ENCODE results near the gene UQCC5.
"Not testable (repeated sequence)": the region's sequence is repeated elsewhere in the genome, so short reads cannot be mapped to it uniquely, and the experiment has no call there.

UQCC5 gene

DNA sequence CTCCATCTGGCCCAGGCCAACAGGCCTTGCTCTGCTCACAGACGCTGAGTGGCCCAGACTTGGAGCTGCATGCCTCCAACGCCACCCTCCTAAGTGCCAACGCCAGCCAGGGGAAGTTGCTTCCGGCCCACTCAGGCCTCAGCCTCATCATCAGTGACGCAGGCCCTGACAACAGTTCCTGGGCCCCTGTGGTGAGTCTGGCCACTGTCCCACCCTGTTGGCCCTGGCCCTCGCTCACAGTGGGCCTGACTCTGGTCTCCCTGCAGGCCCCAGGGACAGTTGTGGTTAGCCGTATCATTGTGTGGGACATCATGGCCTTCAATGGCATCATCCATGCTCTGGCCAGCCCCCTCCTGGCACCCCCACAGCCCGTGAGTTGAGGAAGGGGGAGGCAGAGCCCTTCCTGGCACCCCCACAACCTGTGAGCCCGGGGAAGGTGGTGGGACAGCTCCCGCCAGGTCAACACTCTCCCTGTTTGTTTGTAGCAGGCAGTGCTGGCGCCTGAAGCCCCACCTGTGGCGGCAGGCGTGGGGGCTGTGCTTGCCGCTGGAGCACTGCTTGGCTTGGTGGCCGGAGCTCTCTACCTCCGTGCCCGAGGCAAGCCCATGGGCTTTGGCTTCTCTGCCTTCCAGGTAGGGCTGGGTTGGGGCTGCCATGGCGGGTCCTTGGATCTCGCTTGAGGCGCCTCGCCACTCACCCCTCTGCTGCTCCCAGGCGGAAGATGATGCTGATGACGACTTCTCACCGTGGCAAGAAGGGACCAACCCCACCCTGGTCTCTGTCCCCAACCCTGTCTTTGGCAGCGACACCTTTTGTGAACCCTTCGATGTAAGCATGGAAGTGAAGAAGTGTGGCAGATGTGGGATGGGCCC is 12.8 kb upstream of the UQCC5 start:
- DNase-seq: no peak

DNA sequence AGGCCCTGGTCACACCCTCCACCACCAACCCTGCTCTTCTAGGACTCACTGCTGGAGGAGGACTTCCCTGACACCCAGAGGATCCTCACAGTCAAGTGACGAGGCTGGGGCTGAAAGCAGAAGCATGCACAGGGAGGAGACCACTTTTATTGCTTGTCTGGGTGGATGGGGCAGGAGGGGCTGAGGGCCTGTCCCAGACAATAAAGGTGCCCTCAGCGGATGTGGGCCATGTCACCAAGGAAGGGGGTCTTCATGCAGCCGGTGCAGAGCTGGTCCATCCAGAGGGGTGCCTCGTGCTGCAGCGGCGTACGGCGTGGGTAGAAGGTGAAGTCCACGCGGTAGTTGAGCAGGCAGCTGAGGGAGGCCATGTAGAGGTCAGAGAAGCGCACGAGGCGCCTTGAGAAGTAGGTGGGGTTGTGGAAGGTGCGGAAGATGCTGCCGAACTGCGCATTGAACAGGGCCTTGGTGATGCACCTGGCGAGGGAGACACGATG is 12.1 kb upstream of the UQCC5 start:
- DNase-seq: no peak

DNA sequence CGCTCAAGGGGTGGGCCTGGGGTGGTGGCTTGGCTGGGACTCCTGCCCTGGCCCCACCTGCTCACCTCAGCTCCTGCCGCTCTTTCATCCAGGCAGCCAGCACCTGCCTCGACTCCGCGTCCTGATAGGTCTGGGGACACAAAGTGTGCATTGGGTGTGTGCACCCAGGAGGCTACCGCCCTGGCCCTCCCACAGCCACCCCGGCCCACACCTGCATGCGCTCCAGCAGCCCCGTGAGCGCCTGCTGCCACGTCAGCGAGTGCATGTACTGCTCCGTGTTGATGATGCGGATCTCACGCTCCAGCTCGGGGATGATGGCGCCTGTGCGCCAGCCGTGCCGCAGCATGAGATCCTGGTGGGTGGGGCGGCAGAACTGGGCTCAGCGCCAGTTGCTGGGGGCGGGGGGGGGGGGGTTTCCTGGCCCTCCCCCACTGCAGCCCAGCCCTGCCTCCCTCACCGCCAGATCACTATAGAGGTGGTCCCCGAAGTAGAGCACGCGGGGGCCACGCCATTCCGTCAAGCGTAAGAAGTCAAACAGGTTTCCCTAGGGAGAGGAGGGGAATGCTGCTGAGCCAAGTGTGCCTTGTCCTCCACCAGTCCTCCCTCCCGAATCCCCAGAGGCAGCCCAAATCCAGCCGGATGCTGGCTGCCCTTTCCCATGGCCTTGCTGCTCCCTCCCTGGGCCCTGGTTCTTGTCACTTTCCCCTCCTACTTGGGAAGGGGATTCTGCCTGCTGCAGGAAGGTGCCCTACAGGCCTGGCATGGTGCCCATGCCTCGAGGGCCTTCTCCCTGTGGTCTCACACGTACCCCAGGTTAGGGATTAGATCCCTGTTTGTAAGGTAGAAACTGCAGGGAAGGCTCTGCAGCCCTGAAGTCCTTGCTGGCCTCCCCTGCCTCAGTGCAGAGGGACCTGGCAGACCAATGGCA is 11.4 kb upstream of the UQCC5 start:
- no peak for DNase-seq

DNA sequence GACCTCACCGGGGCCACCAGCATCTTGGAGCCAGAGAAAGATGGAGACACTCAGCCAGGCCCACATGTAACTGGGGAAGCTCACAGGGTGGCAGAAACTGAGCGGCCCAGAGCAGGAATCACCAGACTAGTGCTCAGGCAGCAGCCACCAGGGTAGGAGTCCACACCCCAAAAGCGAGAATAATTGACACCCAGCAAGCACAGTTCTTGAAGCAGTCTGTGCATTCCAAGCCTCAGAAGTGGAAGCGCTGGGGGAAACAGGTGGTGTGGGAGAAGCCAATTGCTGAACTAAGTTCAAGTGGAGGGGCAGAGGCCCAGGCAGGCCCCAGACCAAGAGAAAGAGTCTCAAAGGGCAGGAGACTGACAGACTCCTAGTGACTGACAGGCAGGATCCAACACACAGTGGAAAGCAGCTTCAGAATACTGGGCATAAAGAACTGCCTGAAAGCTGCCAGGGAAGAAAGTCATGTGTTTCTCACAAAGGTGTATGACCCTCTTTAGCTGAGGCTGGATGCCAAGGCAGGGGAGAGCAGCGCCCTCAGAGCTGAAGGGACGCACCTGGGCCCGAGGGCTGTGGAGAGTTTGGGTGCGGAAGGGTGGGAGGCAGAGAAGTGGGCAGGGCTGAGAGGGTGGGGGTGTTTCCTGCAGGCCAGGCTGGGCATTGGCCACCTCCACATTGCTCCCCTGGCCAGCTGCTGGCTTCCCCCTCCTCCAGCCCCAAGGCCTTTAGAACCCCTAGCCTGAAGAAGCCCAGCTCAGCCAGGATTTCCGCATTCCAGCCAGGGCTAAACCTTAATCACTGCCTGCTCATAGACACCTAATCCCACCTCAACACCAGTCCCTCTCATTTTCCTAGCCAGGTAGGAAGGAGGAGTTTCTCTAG is 10.5 kb upstream of the UQCC5 start:
- no peak for DNase-seq

DNA sequence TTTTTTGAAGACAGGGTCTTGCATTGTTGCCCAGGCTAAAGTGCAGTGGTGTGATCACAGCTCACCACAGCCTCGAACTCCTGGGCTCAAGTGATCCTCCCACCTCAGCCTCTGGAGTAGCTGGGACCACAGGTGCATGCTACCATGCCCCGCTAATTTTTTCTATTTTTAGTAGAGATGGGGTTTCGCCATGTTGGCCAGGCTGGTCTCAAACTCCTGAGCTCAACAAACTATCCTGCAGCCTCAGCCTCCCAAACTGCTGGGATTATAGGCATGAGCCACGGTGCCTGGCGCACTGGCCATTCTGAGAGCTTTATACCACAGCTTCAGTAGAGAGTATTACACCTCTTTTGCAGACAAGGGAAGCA is 9.8 kb upstream of the UQCC5 start:
- not testable (repeated sequence) for DNase-seq

DNA sequence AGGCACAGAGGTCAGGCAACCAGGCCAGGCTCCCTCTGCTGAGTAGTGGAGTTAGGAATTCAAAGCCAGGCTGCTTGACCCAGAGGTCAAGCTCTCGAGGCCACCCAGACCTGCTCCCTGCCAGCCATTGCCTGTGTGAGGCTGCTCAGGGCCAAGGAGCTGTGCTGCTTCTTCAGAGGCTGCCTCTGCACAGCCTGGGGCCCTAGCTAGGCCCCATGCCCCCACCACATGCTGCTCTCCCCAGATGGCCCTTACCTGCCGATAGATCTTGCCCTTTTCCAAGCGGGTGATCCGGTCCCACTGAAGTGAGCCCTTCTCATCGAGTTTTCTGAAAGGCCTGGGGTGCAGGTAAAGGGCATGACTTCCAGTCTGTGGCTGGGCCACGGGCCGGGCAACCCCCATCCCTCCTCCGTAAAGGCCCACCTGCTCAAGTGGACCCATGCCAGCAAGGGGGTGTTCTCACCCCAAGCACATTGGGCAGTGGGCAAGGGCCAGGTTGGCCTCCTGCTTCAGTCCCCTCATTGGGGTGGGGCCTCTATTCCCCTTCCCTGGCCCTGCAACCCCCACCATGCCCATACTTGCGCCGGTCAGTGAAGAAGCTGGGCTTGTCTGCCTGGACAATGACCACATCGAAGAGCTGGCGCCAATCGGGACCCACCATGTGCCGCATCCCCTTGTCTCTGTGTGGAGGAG is 9.2 kb upstream of the UQCC5 start:
- no peak for DNase-seq

DNA sequence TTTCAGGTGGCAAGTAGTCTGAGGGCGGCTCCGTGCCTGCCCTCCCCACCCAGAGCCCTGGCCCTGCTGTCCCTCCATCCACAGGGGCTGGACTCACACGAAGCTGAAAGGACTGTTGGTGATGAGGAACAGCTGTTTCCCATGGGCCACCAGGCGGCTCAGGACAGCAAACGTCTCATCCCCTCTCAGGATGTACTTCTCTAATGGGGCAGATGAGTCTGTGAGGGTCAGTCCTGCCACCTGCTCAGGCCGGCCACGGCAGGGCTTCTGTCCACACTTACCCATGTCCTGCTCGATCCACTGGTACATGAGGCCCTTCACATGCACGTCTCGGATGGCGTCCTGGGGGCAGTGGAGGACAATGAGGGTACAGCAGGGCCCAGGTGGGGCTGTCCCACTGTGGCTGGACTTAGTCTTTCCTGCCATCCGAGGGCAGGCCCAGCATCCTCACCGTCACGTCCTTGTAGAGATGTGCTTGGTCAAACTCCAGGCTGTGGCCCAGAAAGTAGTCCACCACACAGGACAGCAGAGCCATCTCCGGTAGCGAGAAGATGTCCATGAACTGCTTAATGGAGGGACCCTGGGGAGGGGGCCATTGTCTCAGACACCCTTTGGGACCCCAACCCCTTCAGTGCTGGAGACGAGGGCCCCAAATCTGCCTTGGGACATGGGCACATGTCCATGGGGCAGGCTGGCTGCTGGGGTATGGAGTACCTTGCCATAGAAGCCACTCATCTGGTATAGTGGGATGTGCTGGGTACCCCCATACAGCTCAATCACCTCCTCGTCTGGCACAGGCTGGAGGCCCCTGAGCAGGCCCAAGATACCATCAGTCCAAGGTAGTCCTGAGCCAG is 8.4 kb upstream of the UQCC5 start:
- DNase-seq: no peak

DNA sequence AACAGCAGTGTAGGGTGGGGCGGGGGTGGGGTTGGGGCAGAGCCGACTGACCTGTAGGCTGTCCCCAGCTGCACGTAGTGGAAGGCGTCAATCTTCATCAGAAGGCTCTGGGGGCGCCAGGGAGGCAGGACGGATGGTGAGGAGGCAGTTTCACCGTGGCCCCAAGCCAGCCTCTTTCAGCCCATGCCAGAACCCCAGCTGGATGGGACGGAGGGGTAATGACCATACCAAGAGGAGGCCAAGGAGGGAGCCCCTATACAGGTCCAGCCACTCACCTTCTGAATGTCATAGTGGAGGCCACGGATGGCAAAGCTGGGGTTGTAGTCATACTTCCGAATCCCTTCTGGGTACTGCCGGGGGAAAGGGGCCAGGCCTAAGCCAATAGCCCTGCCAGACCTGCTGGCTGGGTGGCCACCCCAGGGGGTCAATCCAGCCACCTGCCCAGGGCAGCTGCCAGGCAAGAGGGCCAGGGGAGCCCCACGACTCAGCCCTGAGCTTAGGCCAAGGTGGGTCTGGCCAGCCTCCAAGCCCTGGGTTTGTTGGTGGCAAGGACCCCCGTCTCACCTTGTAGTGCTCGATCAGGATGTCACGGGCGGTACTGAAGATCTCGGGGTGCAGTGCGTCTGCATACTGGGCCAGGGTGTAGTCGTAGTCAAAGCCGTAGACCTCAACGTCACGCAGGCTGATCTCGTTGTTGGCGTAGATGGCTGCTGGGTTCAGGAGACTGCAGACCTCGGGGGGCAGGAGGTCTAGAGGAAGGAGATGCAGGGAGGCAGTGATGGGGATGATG is 7.6 kb upstream of the UQCC5 start:
- DNase-seq: no peak

DNA sequence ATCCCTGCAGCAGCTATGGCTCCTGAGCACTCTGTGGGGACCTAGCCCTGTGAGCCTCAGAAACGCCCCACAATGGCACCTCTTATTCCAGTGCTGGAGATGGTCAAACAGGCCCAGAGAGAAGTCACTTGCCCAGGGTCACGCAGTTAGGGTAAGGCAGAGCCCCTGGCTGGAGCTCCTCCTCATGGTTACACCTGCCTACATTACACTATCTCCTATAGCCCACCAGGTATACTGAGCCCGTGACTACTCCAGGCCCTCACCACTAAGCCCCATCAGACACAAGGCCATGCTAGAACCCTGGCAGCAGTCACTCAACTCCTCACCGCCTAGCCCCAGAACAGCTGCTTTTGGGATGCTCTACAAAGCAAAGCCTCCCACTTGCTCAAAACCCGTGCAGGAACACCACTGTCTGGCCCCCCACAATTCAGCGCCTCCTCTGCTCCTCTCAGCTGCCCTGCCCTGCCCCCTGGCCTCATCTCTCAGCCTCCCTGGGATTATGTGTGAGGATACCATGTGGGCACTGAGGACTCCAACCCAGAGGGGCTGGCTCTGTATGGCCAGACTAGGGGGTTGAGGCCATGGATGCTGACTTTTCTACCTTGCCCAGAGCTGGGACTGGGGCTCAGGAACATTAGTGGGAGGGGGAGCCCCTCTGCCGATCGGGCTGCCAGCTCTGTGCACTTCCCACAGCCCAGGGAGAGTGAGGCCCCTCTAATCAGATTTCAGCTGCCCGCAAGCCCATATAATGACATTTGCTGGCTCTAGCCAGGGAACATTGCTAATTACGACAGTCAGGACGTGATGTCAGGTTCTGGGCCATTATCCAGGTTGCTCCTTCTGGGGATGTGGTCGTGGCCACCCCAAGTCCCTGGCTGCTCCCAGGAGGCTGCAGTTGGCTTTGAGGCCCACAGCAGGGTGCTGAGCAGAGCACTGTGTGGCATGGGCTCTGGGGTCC is 6.8 kb upstream of the UQCC5 start:
- DNase-seq: no peak

DNA sequence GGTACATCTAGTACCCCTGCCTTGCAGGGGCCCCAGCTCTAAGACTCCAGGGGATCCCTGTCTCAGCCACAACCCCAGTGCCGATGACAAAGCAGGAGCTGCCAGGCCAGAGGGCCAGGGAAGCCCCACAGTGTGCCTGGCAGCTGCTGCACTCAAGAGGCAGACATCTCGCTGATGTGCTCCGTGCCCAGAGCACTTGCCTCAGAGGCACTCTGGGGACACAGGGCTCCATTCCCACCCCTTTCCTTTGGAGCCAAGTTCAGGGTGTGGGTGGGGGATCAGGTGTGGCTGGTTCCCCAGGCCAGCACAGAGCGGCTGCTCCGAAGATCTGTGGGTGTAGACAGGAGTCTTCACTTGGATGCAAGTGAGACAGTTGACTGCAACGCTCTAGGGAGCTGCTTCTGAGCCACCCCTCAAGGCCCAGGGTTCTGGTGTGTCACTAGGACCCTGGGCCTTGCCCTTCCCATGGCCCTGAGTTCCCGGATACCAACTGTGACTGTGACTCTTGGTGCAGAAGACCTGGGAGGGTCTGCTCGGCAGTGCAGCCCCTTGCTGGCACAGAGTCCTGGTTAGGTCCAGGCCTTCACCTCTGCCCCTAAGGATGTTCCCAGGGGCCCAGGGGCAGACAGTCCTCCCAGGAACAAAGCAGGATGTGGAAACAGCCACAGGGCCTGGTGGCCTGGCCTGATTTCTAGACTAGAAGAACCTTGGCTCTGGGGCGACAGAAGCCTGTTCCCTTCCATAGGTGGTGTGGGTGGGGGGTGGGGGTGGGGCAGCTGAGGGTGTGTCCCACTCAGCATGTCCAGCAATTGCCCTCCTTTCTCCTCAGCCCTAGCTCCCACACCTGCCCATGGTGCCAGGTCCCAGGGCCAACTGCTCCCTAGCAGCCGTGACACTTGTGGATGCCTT is 5.2 kb upstream of the UQCC5 start:
- no peak for DNase-seq

DNA sequence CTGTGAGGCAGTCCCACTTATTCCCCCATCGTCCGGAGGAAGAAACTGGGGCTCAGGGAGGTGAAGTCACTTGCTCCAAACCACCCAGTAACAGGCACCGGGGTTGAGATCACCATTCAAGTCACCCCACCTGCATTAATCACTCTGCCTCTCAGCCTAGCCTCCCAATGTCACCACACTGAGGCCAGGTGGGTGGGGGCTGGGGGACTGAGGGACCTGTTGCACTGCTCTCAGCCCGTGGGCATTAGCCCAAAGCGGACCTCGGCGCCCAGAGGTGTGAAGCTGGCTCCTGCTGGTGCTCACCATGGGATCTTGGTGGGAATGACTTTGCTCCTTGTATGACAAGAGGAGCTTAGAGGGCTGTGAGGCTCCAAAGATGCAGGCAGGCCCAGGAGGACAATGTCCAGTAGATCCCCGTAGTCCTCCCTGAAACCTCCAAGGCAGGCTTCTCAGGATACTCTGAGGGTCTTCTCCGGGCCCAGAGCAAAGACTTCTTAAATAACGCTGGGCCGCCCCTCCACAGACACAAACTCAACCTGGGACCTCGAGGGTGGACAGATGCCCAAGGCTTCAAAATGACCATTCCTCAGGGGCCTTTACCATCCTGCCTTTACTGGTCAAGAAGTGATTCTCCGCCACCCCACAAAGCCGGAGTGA is 4.4 kb upstream of the UQCC5 start:
- no peak for DNase-seq

DNA sequence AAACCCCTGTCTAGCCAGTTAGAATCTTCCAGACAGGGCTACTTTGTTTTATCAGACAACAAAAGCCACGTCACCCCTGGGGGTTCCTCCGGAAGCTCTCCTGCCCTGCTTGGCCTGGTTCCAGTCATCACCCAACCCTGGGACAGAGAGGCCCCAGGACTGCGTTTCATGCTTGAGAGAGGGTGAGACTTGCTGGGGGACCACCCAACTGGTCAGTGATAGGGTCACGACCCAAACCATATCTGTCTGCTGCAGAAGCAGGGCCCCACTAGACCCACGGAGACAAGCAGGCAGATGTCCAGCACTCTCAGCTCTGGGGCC is 3.9 kb upstream of the UQCC5 start:
- no peak for DNase-seq

DNA sequence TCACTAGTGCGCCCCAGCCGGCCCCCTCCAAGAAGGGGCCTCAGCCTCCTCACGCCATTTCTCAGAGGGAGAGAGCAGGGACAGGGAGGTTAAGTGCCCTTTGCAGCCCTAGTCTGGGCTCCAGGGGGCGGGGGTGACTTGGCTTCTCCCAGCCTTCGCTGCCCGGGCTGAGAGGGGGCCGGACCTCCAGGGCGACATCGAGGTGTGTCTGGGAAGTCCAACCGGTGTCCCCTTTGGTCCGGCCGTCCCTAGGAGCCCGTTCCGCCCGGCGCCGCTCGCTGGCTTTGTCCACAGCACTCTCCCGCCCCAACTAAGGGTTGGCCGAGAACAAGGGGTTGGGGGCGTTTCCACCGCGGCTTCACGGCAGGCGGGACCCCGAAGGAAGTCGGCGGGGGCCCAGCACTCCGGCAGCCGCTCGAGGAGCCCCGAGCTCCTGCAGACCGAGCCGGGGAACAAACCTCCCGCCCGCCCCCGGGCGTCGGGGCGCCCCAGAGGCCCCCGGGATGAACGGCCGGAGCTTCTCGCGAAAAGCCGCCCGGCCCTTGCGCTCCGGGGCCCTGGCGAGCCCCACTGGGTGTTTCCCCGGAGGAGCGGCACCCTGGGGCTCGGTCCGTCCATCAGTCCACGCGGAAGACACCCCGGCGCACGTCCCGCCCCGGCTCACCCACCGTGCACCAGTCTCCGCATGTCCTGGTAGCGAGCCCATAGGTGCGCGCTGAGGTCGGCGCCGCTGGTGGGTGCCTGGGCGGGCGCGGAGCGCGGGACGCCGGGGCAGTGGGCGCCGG is 3.4 kb upstream of the UQCC5 start:
- no peak for DNase-seq

DNA sequence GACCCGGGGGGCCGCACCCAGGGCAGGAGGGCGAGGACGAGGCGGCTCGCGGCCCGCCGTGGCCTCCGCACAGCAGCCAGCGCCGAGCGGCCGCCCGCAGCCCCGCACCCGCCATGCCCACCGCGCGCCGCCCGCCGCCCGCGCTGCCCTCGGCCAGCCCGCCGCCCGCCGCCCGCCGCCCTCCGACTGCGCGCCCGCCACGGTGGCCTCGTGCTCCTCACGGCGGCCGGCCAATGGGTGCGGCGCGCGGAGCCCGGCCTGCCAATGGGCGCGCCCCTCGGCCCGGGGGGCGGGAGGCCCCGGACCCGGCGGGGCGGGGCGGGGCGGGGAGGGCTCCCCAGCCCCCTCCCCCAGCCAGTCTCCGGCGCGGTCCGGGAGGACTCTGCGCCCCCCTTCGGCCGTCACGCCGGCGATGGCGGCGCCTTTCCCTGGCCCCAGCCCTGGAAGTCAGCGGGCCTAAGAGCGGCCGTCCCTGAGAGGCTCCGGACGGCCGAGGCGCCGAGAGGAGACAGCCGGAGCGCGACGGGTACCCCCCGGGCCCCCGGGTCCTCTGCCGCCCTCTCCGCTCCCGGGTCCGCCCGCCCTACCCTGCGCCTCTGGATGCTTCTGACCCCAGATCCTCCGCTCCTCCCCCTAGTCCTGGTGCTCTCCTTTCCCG is 2.7 kb upstream of the UQCC5 start, which contains the start of gene NT5DC2:
TSS of gene NT5DC2 (minus strand) at position 235 of the 658 bp plus-strand sequence. CDS start at position 115, 120 bp downstream.
- DNase-seq: peak in 3 of 4 experiments; percentile 23 to 48 (median 30)

DNA sequence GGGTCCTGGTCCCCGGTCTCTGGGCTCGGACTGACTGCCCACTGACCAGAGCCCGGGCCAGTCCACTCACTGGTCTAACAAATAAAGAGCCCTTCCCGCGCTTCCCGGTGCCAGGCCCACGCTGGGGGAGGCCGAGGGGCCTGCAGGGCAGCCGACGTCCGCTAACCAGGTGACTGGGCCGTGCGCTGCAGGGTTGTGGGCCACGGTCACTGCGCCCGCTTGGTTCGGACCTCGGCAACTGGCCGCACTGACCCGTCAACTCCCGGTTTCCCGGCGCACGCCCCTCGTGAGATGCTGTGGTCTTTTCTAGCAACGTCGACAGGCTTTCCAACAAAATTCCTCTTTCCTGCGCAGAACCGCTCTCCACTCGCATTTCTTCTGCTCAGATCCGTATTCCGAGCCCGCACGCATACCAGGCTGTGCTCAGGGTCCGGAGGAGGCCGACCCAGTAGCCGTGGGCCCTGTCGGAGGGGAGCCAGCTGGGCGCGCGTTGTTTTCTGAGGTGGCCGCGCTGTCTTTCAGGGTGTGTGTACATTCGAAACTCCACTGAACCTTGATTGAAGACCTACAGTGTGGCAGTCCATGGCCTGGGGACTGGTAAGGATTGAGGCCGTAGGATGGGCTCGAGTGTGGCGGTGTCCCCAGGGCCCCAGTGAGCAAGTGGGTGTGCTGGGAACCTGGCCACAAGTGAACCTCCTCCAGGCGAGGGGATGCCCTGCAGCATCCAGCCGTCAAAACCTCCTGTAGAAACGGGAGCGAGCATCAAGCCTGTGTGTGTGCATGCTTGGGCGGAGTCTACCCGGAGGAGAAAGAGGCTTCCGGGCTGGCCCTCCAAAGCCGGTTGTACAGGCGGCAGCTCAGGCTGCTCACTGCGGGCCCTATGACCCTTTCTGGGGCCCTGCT is 1.9 kb upstream of the UQCC5 start:
- DNase-seq: no peak

All from activated CD4-positive, CD25-positive, alpha-beta regulatory T cell (primary cell).